Endometrium (tissue), 2 donors: Measurements from ENCODE around the gene CHPF.
A peak's percentile ranks its signal among the peaks of the same experiment; 100 is the strongest.

ENCODE experiments used
- FAIRE-seq: peaks from 2 replicates; lab custom pipeline; 2012; peaks lifted over from hg19 to GRCh38; lab: Jason Lieb, UNC
- donor health status: control.
- donor health status: control.

The CHPF gene, protein sequence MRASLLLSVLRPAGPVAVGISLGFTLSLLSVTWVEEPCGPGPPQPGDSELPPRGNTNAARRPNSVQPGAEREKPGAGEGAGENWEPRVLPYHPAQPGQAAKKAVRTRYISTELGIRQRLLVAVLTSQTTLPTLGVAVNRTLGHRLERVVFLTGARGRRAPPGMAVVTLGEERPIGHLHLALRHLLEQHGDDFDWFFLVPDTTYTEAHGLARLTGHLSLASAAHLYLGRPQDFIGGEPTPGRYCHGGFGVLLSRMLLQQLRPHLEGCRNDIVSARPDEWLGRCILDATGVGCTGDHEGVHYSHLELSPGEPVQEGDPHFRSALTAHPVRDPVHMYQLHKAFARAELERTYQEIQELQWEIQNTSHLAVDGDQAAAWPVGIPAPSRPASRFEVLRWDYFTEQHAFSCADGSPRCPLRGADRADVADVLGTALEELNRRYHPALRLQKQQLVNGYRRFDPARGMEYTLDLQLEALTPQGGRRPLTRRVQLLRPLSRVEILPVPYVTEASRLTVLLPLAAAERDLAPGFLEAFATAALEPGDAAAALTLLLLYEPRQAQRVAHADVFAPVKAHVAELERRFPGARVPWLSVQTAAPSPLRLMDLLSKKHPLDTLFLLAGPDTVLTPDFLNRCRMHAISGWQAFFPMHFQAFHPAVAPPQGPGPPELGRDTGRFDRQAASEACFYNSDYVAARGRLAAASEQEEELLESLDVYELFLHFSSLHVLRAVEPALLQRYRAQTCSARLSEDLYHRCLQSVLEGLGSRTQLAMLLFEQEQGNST

DNA sequence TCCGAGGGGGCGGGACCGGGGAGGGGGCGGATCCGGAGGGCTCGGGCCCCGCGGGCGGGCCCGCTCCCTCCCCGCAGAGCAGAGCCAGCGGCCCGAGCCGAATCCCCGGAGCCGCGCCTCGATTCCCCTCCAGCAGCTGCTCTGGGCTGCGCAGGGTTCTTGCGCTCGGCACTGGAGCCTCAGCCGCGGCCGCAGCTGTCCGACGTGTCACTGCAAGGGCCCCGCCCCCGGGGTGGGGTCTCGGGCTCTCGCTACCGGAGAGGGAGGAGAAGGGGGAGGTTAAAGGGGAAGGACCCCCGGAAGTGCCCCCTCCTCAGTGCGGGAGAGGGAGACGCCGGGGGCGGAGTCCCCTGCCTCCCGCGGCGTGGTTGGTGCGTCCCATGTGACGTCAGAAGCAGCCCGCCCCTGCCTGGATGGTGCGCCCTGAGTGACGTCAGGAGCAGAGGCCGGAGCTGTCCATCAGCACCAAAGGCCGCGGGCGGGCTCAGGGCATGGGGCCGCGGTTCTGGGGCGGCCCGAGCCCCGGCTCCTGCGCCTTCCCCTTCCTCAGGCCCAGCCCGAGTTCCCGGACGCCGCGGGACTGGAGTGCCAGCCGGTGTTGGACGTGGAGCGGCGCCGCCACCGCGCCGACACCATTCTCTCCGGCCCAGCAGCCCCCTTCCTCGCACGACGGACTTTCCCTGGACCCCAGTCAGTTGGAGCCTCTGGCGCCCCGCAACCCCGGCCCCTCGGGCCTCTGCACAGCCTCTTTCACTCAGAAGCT lies at the start of gene CHPF, which contains the start of gene TMEM198:
CHPF (minus strand) TSS at position 214 of the 763 bp plus-strand sequence. CDS start 271 bp downstream, outside the sequence.
TMEM198 (plus strand) TSS at position 433 of the 763 bp plus-strand sequence. CDS start 700 bp downstream, outside the sequence.
- peak; percentile 97 for FAIRE-seq

DNA sequence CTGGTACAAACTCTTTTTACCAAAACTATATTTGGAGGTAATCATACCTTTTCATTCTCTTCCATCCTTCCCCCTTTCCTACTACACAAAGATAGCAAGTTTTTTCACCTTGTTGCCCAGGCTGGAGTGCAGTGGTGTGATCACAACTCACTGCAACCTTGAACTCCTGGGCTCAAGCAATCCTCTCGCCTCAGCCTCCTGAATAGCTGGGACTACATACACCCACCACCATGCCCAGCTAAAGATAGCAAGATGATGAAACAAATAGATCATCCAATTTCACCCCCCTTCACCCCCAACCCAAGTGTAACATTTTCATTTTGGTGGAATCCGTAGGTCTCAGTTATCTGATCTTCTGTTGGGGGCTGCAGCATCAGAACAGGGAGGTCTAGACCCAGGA lies 49.5 kb upstream of the CHPF start:
- FAIRE-seq = no peak

DNA sequence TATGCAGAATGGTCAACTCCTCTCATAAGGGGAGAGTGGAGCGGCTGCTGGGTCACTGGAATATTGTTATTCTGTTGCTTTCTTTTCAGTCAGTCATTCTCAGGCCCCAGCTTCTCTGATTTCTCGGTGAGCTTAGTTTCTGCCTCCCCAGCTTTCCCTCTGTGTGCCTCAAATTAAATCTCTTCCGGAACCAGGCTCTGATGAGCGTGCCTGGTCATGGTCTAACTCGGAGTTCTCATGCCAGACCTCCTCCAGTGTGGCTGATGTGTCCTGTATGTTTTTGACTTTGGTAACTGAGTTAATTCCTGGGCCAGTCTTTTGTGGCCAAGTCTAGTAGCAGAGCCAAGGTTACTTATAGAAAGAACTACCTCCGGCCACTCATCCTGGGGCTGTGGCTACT lies 49.1 kb upstream of the CHPF start:
- FAIRE-seq = no peak

DNA sequence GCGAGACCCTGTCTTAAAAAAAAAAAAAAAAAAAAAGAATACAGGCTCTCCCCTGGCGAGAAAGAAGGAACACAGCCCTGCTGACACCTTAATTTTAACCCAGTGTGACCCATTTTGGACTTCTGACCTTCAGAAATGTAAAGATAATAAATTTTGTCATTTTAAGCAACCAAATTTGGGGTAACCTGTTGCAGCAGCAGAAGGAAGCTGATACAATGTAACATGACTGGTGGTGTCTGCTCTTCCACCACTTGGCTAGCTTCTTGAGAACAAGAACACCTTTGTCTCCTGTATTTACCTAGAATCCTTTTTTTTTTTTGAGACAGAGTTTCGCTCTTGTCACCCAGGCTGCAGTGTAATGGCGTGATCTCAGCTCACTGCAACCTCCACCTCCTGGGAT lies 47.5 kb upstream of the CHPF start:
- no peak for FAIRE-seq

DNA sequence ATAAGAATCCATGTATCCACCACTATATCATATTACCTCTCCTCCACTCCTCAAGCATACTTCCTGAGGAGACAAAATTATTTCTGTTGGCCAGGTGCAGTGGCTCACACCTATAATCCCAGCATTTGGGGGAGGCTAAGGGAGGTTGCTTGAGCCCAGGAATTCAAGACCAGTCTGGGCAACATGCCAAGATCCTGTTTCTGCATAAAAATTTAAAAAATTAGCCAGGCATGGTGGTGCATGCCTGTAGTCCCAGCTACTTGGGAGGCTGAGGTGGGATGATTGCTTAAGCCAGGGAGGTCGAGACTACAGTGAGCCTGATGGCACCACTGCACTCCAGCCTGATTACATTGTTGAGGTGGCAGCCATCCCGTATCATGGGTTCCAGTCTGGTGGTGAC lies 37.7 kb upstream of the CHPF start:
- no peak for FAIRE-seq

DNA sequence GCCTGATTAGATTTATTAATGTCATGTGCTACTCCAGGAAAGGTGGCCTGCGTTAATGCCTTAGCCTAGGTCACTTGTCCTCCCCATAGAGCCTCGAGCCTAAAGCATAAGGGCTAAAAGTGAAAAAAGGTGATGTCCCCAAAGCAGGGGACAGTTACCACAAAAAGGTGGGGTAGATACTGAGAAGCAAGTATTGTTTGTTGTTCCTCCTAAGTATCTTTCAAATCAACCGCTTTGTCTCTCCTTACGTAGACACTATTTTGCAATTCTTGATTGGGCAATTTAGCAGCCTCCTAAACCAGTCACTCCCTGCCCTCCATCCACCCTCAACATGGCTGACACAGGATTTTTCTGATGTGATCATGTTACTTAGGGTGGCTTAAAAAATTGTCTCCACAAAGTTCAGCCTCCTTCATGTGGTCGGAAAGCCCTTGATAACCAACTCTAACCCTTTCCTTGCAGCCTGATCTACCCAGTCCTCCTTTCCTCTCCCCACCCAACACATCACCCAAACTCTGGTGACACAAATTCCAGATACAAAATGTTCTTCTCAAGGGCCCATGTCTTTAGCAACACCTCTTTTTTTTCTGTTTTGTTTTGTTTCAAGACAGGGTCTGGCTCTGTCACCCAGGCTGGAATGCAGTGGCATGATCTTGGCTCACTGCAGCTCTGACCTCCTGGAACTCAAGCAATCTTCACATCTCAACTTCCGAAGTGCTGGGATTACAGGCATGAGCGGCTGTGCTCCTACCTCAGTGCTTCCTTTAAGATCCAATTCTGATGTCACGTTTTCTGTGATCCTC lies 35.4 kb upstream of the CHPF start:
- FAIRE-seq = no peak

DNA sequence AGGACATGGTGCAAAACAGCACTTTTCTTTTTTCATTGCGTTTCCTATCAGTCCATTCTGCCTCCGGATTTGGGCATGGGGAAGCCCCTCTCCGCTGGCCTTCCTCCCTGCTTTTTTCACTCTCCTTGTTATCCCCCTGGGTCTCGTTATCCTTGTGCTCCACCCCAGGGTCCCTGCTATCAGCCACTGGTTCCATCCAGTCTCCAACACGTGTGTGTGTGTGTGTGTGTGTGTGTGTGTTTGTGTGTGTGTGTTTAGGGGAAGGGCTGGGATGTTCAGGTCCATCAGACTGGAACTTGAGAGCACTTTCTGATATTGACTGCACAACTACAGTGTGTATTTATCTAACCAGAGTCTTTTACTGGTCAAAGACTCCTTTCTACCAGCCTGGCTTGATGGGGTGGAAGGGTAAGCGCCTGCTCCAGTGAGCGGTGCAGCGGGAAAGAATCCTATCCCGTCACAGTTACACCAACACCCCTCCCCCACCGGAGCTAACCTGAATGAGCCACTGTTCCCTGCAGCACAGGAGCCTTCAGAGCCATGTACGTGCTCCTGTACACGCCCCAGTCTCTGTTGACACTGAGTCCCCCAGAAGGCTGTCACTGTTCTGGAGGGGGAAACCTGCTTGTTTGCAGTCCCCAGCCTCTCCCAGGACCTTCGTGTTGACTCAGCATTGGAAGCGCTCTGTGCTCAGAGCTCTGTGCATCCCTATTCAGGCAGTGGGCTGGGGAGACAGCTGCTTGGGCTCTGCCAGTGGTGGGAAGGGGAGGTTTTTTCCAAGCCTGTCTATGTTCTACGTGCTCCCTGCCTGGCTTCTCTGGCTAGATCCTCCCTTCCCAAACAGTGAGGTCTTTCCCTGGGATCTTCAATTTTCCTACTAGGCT lies 33.1 kb upstream of the CHPF start:
- no peak for FAIRE-seq

DNA sequence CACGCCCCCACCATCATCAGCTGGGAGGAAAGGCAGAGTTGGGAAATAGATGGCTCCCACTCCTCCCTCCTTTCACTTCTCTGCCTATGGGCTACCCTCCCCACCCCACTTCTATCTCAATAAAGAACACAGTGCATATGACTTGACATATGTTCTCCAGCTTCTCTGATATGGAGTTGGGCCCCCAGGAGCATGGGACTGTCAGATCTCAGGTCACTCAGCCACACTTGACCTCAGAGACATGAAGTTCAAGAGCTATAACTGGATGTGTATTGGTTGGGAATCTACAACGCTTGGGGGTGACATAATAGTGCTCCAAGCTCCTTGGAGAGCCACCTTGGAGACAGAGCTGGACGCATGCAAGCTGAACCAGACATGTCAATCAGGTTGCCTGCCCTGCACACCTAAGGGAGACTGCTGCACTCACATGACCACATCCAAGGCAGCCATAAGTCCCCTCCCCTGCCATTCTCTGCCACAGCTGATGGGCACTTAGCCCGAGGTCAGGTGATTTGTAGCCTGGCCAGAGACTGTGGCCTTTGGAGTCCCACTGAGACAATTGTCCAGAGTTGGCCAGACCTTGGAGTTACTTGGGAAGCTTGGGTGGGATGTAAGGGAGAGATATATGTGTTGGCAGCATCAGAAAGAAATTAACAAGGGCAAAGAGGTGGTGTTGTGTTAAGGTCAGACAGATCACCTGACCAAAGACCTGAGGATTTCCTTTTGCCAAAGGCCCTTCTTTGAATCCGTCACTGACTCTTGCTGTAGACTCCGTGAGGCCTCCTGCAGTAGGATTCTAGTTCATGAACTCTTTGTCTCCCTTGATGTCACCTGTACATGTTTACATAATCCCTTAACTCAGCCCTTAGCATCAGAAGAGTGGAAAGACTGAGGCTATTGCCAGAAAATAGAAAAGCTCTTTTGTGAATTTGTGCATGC lies 32.2 kb upstream of the CHPF start:
- FAIRE-seq = no peak

DNA sequence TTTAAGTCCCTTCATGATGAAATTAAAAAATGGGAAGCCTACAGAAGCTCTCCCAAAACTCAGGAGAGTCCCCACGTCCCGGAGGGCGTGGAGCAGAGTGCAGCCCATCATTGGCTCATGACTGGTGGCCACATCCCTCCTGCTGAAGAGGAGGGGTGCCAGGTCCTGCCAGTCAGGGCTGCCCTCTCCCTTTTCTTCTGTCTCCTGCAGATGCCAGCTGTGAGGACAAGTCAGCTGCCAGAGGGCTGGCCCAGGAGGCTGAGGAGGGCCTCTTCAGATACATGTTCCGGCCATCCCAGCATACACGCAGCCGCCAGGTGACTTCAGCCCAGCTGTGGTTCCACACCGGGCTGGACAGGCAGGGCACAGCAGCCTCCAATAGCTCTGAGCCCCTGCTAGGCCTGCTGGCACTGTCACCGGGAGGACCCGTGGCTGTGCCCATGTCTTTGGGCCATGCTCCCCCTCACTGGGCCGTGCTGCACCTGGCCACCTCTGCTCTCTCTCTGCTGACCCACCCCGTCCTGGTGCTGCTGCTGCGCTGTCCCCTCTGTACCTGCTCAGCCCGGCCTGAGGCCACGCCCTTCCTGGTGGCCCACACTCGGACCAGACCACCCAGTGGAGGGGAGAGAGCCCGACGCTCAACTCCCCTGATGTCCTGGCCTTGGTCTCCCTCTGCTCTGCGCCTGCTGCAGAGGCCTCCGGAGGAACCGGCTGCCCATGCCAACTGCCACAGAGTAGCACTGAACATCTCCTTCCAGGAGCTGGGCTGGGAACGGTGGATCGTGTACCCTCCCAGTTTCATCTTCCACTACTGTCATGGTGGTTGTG lies 31.1 kb upstream of the CHPF start:
- no peak for FAIRE-seq

DNA sequence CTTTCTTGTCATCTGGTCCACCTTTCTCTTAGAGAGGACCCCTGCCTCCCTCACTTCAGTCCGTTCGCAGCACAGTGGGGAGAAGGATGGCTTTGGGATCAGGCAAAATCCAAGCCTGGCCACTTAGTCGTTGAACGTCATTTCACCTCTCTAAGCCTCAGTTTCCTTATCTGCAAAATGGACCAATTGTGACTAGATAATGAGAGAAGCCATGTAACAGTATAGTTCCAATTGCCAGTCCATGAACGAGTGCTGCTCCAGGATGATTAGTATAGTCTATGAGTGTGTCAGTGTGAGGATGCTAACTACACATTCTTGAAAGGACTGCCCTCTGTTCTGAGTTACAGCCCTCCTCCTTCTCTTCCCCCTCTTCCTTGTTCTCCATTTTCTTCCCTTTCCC lies 29.6 kb upstream of the CHPF start:
- no peak for FAIRE-seq

DNA sequence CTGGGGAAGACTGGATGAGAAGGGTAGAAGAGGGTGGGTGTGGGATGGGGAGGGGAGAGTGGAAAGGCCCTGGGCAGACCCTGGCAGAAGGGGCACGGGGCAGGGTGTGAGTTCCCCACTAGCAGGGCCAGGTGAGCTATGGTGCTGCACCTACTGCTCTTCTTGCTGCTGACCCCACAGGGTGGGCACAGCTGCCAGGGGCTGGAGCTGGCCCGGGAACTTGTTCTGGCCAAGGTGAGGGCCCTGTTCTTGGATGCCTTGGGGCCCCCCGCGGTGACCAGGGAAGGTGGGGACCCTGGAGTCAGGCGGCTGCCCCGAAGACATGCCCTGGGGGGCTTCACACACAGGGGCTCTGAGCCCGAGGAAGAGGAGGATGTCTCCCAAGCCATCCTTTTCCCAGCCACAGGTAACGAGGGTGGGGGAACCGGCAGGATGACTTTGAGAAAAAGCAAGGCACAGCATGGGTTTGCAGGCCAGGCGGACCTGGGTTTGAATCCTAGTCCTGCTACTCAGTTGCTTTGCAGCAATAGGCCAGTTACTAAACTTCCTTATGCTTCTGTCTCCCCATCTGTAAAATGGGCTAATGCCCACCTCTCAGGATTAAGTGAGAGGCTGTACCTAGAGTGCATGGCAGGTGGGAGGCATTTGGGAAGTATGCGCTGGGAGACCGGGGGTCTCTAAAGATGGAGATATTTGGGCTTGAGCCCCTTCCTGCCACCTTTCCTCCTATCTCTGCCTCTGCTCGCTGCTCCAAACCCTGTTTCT lies 28.8 kb upstream of the CHPF start, which contains the start of gene INHA:
INHA (plus strand) TSS at position 74 of the 765 bp plus-strand sequence; CDS start at position 139, 65 bp downstream.
- no peak for FAIRE-seq

DNA sequence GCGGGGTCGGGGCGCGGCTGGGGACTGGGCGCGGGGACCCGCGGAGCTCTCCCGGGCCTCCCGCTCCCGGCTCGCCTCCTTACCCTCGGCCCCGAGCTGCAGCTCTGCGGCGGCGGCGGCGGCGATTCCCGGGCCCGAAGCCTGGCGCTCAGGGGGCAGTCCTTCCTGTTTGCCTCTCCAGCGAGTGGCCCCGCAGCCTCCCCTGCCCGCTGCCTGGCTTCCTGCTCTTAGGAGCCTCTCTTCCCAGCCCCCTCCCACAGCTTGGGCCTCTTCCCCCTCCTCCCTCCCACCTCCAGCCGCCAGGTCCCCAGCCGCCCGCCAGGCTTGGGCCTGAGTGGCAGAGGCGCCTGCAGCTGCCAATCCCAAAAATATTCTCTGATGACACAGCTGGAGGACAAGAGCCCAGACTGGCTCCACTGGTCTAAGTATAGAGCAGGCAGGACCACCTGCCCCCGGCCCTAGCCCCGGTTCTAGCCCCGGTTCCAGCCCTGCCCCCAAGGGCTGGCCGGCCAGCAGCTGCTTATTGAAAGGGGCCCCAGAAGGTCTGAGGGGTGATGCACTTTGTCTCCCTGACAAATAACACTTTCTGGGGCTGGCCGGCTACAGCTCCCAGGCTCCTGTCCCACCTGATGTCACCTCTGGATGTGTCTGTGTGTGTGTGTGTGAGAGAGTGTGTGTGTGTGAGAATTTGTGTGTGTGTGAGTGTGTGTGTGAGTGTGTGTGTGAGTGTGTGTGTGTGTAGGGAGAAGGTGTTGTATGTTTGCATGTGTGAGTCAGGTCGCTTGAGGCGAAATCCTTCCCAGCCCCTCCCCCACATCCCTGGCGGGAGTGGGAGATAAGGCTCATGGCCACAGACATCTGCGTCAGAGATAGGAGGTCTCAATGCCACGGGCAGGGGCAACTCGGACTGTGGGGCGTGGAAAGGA lies 28.0 kb upstream of the CHPF start, which contains the start of gene OBSL1:
OBSL1 (minus strand) TSS at position 229 of the 926 bp plus-strand sequence. CDS start 307 bp downstream, outside the sequence.
- no peak for FAIRE-seq

DNA sequence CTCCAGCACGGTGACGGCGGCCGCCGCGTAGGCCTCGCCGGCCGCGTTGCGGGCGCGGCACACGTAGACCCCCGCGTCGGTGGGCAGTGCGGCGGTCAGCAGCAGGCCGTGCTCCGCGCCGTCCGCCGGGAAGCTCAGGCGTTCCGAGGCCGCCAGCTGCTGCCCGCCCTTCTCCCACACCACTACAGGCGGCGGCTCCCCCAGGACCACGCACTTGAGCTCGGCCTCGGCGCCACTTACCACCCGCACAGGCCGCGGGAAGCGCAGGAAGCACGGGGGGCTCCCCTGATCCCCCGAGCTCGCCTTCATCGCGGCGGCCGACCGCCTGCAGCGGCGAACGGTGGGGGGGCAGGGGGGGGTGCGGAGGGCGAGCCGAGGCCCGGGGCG lies 27.3 kb upstream of the CHPF start:
- no peak for FAIRE-seq

DNA sequence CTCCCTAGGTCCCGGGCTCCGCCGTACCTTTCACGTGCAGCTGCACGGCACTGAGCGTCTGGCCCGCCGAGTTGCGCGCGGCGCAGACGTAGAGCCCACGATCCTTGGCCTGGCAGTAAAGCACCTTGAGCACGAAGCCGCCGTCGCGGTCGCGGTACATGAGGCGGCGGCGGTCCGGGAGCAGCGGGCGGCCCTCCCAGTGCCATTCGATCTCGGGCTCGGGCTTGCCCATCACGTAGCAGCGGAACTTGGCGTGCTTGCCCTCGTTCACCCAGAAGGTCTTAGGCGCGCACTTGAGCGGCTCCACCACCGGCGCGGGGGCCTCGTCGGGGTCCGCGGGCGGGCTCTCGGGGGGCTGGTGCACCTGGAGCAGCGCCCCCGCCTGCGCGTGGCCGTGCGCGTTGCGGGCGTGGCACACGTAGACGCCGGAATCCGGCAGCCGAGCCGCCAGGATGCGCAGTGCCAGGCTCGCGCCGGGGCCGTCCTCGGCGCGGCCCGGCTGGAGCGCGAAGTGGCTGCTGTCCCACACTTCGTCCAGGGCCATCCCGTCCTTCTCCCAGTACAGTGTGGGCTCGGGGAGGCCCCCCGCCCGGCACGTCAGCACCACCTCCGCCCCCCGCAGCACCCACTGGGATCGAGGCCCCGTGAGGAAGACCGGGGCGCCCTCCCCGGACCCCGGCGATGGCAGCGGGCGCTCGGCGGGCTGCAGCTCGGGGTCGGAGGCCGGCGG lies 26.8 kb upstream of the CHPF start:
- no peak for FAIRE-seq

DNA sequence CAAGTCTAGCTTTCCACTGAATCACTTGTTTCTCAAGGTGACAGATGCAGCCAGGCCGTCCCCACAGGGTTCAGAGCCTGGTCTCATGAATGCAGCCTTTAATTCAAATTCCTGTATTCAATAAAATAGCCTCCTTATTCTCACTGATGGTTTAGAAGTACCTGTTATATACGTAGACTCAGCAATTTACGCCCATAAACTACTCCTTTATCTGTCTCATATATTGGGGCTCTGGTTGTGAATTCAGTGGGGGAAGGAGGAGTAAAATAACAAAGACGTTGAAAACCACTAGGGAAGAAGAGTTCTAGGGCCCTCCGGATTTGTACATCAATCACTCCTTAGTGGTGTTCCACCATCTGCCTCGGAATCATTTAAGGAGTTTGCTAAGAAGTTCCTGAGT lies 26.0 kb upstream of the CHPF start:
- FAIRE-seq = no peak

DNA sequence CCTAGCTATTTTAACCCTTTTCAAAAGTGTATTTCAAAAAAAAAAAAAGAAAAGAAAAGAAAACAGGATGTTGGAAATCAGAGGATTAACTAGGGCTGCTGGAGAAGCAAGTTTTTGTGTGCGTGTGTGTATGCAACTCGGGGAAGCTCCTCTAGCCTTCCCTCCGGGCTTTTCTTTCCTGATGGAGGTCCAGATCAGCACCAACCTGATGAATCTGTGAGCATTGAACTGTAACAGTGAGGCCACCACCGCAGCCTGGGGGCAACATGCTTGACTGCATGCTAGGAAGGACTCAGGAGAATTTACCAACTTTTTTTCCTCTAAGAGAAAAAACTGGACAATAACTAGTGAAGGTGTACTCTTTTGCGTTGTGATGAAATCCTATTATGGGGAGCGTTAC lies 25.4 kb upstream of the CHPF start:
- no peak for FAIRE-seq
